NCI-H2171 treated with DMSO at 0.1 percent for 48 hours (cell line): ENCODE measurements around the gene SLC44A3.
"Not testable (repeated sequence)": the region's sequence is repeated elsewhere in the genome, so short reads cannot be mapped to it uniquely, and the experiment has no call there.

Experiments
- DNase-seq: peaks from one replicate; lab custom pipeline; 2025; lab: John Stamatoyannopoulos, UW

The SLC44A3 gene

GRCh38 chr1:94935476-94935875, 115.3 kb downstream of the SLC44A3 start:
- DNase-seq, result no peak

GRCh38 chr1:94936861-94937620, 116.9 kb downstream of the SLC44A3 start:
- no peak for DNase-seq

DNA sequence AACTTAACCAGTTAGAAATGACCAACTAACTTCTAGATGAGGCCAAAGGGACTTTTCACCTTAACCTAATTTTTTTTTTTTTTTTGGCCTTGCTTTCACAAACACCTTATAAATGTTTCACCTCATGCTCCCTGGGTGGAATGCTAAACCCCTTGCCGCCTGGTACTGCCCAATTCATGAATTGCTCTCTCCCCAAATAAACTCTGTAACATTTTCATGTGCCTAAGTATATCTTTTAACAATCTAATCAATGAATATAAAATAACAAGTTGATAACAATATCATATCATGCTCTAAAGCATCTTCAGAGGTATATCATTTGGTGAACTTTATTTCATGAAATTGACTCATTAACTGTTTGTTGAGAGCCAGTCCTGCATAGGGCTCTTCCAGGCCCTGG, 117.7 kb downstream of the SLC44A3 start:
- no peak for DNase-seq

GRCh38 chr1:94940738-94941137, 120.6 kb downstream of the SLC44A3 start:
- no peak for DNase-seq

DNA sequence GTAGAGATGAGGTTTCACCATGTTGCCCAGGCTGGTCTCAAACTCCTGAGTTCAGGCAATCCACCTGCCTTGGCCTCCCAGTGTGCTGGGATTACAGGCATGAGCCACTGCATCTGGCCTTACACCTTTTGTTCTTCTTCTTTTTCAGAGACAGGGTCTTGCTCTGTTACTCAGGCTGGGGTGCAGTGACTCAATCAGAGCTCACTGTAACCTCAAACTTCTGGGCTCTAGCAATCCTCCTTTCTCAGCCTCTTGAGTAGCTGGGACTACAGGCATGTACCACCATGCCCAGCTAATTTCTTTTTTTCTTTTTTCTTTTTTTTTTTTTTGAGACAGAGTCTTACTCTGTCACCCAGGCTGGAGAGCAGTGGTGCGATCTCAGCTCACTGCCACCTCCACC, 121.3 kb downstream of the SLC44A3 start:
- not testable (repeated sequence) for DNase-seq

GRCh38 chr1:94942171-94943128, 122.3 kb downstream of the SLC44A3 start:
- DNase-seq, result no peak
